Activated CD4-positive, alpha-beta T cell treated with anti-CD3 and anti-CD28 coated beads for 1 hour (primary cell): ENCODE measurements around the gene GSK3A.

Experiments used
- DNase-seq: peaks from one replicate; pipeline ENCODE4 v3.0.0-alpha.2; 2020

GSK3A gene

DNA sequence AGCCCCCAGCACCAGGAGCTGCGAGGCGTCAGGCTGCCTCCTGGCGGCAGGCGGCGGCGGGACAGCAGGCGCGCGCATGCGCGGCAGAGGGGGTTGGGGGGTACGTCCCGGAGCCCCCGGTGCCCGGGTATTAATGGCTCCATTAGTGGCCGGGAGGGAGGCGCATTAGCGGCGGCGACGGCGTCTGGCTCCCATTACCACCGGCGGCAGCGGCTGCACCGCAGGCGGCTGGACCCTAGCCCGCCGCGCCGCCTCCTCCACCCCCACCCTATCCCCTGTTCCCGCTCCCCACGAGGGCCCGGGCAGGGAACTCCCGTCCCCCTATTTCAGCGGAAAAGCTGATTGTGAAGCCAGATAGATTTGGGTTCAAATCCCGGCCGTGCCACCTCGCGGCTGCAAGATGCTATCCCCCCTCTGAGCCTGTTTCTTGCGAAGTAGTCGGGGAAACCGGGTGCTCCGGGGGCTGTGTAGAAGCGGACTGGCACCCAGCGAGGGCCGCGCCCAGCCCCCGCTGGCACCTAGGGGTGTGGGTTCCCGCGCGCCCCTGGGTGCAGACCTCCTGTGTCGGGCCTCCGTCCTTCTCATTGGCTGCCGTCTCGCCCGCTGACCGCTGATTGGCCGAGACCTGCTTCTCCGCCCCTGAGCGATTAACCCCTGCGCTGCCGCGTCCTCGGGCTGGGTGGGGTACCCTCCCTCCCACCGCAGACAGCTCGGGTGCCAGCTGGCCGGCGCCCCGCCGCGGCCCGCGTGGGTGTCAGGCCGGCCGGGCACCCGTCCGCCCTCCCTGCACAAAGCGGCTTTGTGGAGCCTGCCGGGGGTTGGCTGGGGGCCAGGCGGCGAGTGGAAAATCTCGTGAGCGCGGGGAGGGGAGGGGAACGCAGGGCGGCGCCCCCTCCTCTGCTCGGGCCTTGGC is 37.8 kb upstream of the GSK3A start:
- DNase-seq, result peak; percentile 78

GRCh38 chr19:42279155-42279901 is 36.9 kb upstream of the GSK3A start:
- no peak for DNase-seq

GRCh38 chr19:42278452-42279154 is 36.2 kb upstream of the GSK3A start:
- DNase-seq, result no peak

DNA sequence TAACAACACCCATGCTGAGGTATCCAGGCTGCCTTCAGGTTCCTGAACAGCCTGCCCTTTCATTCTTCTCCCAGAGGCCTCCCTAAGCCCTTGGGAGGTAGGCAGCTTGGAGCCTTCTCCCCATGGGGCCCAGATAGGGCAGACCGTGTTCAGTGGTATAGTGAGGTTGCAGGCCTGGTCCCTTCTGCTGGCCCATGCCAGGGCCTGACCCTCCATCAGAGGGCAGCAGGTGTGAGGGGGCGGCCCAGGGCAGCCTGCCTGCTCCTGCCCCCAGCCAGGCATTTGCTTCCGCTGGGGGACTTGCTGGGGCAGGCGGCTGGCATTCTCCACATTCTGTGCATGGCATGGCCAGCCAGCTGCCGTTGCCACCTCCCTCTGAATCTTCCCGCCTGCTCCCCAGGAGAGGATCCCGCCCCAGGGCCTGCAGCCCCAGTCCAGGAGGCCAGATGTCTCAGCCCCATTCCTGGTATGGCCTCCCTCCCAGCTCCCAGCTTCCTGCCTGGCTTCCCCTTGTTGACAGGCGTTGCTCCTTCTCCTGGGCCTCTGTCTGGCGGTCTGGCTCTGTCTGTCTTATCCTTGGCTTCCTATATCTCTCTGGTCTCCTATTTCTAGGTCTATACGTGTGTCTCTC is 35.5 kb upstream of the GSK3A start:
- no peak for DNase-seq

DNA sequence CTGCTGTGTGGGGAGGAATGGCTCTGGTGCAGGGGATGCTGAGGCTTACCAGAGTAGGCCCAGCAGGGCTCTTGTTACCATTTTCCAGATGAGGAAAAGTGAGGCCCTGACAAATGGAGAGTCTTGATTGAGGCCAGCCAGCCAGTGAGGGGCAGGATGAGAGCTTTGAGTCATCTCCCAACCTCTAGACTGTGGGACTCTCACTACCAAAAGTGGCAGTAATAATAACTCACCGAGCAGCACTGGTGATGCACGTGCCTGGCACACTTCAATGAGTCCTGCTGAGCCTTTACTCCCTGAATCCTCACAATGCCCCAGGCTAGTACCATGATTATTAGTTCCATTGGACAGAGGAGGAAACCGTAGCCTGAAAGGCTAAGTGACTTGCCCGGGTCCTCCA is 34.4 kb upstream of the GSK3A start:
- no peak for DNase-seq

GRCh38 chr19:42276284-42276683 is 33.9 kb upstream of the GSK3A start:
- no peak for DNase-seq

DNA sequence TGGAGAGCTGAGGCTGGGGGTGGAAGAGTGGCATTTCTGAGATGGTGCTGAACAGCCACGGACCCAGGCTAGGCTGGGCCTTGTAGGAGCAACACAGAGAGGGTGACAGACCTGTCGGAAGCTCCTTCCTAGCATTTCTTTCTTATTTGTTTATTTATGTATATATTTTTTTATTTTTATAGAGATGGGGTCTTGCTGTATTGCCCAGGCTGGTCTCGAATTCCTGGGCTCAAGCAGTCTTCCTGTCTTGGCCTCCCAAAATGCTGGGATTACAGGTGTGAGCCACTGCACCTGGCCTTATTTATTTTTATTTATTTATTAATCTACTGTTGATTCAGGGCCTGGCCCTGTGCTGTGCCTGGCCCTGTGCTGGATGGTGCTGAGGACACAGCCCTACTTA is 33.1 kb upstream of the GSK3A start:
- no peak for DNase-seq

DNA sequence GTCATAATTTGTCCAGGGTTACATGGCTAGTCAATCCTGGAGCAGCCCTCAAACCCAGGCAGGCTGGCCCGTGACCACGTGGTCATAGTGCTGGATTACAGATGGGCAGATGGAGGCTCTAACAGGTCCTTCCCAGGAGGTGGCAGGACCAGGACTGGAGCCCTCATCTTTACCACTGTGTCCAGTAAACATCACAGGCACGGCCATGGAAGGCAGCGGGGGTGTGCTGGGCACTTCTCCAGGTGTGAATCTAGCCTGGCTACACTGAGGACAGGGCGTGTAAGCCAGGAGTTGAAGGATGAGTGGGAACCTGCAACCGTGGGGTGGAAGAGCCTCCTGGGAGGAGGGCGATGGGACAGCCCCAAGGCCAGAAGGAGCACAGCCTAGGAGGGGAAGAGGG is 32.7 kb upstream of the GSK3A start:
- no peak for DNase-seq

DNA sequence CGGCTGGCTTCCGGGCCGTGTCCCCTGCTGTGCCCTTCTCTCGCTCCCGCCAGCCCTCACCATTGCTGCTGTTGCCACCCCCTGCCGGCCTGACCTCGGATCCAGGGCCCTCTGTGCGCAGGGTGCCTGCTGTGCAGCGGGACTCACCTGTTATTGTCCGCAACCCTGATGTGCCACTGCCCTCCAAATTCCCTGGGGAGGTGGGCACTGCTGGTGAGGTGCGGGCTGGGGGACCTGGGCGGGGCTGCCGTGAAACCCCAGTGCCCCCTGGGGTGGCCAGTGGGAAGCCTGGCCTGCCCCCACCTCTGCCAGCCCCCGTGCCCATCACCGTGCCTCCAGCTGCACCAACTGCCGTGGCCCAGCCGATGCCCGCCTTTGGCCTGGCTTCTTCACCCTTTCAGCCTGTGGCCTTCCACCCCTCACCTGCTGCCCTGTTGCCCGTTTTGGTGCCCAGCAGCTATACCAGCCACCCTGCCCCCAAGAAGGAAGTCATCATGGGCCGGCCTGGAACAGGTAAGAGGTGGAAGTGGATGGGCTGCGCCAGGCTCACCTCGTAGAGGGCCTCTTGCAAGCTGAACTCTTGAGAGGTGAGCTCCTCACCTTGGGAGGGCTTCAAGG is 31.8 kb upstream of the GSK3A start:
- DNase-seq, result no peak

DNA sequence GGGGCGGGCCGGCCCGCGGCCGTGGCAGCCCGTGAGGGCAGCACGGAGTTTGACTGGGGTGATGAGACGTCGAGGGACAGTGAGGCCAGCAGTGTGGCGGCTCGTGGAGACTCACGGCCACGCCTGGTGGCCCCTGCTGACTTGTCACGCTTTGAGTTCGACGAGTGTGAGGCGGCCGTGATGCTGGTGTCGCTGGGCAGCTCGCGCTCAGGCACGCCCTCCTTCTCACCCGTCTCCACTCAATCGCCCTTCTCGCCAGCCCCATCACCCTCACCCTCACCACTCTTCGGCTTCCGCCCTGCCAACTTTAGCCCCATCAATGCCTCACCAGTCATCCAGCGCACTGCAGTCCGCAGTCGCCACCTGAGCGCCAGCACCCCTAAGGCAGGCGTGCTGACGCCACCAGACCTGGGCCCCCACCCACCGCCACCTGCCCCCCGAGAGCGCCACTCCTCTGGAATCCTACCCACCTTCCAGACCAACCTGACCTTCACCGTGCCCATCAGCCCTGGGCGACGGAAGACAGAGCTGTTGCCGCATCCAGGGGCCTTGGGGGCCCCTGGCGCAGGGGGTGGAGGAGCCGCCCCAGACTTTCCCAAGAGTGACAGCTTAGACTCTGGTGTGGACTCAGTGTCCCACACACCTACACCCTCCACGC is 31.1 kb upstream of the GSK3A start:
- DNase-seq, result no peak

DNA sequence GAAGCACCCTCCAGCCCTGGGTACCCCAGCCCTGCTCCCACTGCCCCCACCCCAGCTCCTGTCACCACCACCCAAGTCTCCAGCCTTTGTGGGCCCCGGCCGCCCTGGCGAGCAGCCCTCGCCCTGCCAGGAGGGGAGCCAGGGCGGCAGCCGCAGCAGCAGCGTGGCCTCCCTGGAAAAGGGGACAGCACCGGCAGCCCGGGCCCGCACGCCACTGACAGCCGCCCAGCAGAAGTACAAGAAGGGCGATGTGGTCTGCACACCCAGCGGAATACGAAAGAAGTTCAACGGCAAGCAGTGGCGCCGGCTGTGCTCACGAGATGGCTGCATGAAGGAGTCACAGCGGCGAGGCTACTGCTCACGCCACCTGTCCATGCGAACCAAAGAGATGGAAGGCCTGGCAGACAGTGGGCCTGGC is 30.6 kb upstream of the GSK3A start:
- no peak for DNase-seq

DNA sequence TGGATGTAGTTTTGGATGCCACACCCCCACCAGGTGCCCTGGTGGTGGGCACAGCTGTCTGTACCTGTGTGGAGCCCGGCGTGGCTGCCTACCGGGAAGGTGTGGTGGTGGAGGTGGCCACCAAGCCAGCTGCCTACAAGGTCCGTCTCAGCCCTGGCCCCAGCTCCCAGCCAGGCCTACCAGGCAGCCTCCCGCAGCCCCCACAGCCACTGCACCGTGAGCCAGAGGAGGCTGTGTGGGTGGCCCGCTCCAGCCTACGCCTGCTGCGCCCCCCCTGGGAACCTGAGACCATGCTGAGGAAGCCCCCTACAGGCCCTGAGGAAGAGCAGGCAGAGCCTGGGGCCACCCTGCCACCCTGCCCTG is 30.1 kb upstream of the GSK3A start:
- no peak for DNase-seq

- DNase-seq, result no peak
Measured at GRCh38 chr19:42271861-42272534, 29.6 kb upstream of the GSK3A start.

DNA sequence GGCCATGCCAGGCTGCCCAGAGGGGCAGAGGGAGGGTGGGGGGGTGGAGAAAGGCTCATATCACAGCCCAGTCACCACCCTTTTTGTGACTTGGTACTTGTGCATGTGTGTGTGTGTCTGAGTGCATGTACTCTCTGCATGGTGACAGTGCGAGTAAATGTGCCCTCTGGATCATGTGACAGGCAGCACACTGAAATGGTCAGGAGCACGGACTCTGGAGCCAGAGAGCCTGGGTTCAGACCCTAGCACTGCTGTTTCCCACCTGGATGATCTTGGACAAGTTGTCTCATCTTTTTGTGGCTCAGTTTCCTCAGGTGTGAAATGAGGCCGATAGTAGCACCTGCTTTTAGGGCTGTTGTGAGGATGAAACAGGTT is 28.6 kb upstream of the GSK3A start:
- DNase-seq, result no peak

GRCh38 chr19:42270346-42271044 is 28.1 kb upstream of the GSK3A start:
- peak; percentile 33 for DNase-seq

GRCh38 chr19:42269478-42270345 is 27.3 kb upstream of the GSK3A start:
- DNase-seq, result no peak

DNA sequence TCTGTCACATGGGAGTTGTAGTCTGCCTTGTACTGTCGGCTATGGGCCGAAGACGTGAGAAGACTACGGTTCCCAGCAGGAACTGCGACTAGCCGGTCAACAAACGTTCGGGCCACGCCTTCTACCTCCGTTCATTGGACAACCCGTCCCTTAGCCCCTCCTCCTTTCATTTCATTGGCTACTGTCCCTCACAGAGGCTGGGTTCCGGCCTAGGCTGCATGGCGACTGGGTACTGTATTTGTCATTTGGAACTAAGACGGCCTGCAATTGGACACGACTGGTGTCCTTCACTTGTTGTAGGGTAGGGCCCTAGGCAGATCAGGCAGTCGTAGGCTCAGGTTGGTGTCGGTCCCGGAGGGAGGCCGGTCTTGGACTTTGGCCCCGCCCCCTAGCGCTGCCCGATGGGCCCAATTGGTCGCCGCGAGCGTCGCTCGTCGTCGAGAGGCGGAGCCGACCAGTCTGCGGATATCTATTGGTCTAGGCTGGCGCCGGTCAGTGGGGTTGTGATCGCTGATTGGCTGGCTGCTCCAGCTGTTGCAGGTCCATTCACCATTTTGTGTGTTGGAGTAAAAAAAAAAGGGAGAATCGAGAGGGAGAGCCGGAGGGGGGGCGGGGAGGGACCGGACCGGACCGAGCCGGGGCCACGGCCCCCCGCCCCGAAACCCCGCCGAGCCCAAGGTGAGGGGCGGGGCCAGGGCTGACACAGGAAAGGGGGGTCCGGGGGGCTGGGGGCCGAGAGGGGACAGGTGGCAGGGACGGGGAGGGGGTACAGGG is 26.5 kb upstream of the GSK3A start, which contains the start of gene CIC:
CIC (plus strand) TSS at position 549 of the 774 bp plus-strand sequence. CDS start 2,532 bp downstream, outside the sequence.
- peak; percentile 99 for DNase-seq

DNA sequence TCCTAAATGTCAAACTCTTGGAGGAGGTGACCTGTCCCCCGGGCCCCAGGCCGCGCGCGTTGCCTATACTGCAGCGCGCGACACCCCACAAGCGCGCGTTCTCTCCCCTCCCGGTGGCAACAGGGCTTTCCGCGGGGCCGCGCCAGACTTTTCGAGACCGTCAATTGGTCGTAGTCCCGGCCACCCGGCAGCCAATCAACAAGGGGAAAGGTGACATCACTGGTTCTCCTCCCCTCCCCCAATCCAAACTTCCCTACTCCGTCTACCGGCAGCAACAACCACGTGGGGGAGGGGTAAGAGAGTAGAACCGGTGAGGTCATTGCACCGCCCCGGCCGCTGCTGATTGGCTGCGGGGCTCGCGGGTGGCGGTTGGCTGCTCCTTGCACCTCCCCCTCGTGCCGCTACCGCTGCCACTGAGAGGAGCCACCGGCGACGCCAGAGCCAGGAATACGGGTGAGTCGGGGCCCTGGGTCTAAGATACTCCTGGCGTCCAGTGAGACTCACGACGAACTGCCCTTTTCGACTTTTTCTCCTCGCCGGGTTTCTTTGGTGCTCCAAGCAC is 25.8 kb upstream of the GSK3A start:
- DNase-seq, result peak; percentile 96
